ENCODE data around the gene USP16. TPM values are rescaled to one million over a fixed set of nuclear protein-coding genes. Genes with fewer than 3 reads are reported as not detected.

The USP16 gene
- total and polyA plus RNA-seq, 2 of the 13 experiments (the other 11 are each of a cell fraction or from before 2014, with no cell fraction given), result 16.5 to 46.9 TPM

DNA sequence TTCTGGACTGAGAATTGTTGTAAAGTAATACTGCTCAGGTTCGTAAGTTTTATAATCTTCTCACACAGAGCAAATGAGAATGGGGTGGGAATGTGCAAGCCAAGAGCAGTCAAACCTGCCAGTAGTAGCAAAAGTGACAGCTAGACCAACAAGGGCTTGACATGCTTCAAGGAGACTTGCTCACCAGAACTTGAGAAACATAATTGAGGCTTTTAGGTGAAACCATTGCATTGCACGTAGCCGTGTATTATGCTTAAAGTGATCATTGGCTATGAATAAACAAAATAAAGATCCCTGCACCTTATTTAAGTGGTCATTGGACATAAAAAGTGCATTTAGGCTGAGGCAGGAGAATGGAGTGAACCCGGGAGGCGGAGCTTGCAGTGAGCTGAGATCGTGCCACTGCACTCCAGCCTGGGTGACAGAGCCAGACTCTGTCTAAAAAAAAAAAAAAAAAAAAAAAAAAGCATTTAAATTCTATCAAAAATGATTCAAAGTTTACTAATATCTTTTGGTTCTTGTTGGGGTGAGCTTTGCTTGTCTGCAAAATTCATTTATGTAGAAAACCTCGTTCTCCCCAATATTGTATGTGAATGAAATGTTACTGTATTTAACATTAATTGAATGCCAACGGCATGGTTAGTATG, 60.8 kb downstream of the USP16 start:
- no peak for DNase-seq (ENCODE audit: low spot score)
- intact Hi-C loops (cut with micrococcal nuclease; ENCODE audit: unreplicated experiment) (no loop called here), in situ Hi-C loops (cut with HindIII; ENCODE audit: extremely low pct_ligation_motif_present, low pct_unique_long_range_greater_than_20kb) (loop anchor here (25.0 kb wide), 2 partner anchors 752 to 2002 kb away; no protein-coding TSS in a partner anchor)
- Histone ChIP-seq H3K36me3 (replicated peaks in 1 of 2; ENCODE audit: control insufficient read depth in 1 of 2, insufficient read depth in 2 of 2, low read length in 2 of 2) (no peaks in the 10 kb centered on the region), H3K9me3 (ENCODE audit: low read length) (no peaks in the 10 kb centered on the region), H3K4me1 (ENCODE audit: insufficient read depth, low read length) (peaks cover 4% of the 10 kb centered on the region; the same call in 1 of the 2 replicates), H3K4me3 (replicated peaks in 1 of 3; ENCODE audit: insufficient read depth in 1 of 3, low read depth in 2 of 3, low read length in 3 of 3) (no peak overlapping the region), H3K79me2 (ENCODE audit: insufficient read depth, low read length) (no peaks in the 10 kb centered on the region), H4K20me1 (ENCODE audit: insufficient read depth, low read length) (no peaks in the 10 kb centered on the region), H3K4me2 (ENCODE audit: low read depth, low read length) (no peak overlapping the region), H3K27ac (ENCODE audit: extremely low read length, insufficient read depth, low read length) (no peak overlapping the region), H3K27me3 (ENCODE audit: control insufficient read depth in 1 of 2, insufficient read depth in 2 of 2, low read length in 2 of 2) (peaks cover 0 to 4% of the 10 kb centered on the region in 2 experiments; a peak in 1 of 5 replicates), H2AFZ (ENCODE audit: low read length) (no peak overlapping the region), H3K9ac (ENCODE audit: insufficient read depth, low read depth, low read length) (no peak overlapping the region)
- ChIA-PET CTCF (ENCODE audit: low intra/inter-chr PET ratio, low total read pairs) (no interaction called here), POLR2A (interaction anchor here (0.6 kb wide), 1 partner anchor 11 kb away, joined by 4 read pairs; no protein-coding TSS in a partner anchor)
- FAIRE-seq, result no peak
- ATAC-seq, result no peak
- TF ChIP-seq SRSF4 (IDR thresholded peaks at IDR 0.05; ENCODE audit: low read depth, low read length, poor library complexity, severe bottlenecking) (no peak), ZNF274 (CRISPR knock-in tag; IDR thresholded peaks at IDR 0.05) (no peak)
- WGBS (ENCODE audit: low lambda C conversion rate), result 28% methylated on average over 8 of the region's 8 CpGs
- no TSS peak for BruUV-seq (replicated peaks)

DNA sequence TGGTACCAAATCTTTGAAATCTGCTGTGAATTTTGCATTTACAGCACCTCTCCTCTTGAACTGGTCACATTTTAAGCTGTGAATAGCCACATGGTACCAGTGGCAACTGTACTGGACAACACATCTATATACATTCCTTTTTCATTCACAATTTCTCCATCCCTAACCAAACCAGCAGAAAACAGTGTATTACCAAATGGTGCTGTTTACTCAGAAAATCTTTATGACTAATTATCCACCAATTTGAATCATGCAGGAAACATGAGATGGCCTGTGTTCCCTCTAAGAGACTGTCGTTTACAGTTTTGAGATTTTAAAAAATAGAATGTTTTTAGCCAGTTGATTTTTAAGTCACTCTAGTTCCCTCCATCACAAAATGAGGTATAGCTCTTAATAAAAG, 66.6 kb downstream of the USP16 start:
- H3K27me3 ChIP-seq (ENCODE audit: control insufficient read depth in 1 of 2, insufficient read depth in 2 of 2, low read length in 2 of 2), result peaks cover 0 to 4% of the 10 kb centered on the region in 2 experiments; a peak in 1 of 5 replicates
- no peaks in the 10 kb centered on the region for H4K20me1 ChIP-seq (ENCODE audit: insufficient read depth, low read length)
- no peak for FAIRE-seq
- no peaks in the 10 kb centered on the region for H3K36me3 ChIP-seq (replicated peaks in 1 of 2; ENCODE audit: control insufficient read depth in 1 of 2, insufficient read depth in 2 of 2, low read length in 2 of 2)
- no peak overlapping the region for H2AFZ ChIP-seq (ENCODE audit: low read length)
- ATAC-seq, result no peak
- no peak overlapping the region for H3K4me3 ChIP-seq (replicated peaks in 1 of 3; ENCODE audit: insufficient read depth in 1 of 3, low read depth in 2 of 3, low read length in 3 of 3)
- in situ Hi-C loops (cut with HindIII; ENCODE audit: extremely low pct_ligation_motif_present, low pct_unique_long_range_greater_than_20kb), result loop anchor here (25.0 kb wide), 2 partner anchors 746 to 1996 kb away; no protein-coding TSS in a partner anchor
- no TSS peak for BruUV-seq (replicated peaks)
- H3K79me2 ChIP-seq (ENCODE audit: insufficient read depth, low read length), result no peaks in the 10 kb centered on the region
- no peaks in the 10 kb centered on the region for H3K9me3 ChIP-seq (ENCODE audit: low read length)
- CTCF ChIA-PET (ENCODE audit: low intra/inter-chr PET ratio, low total read pairs), result interaction anchor here (1.0 kb wide), 1 partner anchor 281 kb away, joined by 3 read pairs; no protein-coding TSS in a partner anchor
- no peak overlapping the region for H3K4me2 ChIP-seq (ENCODE audit: low read depth, low read length)
- 14% methylated on average over 1 of the region's 1 CpG for WGBS (ENCODE audit: low lambda C conversion rate)
- POLR2A ChIA-PET, result no interaction called here
- H3K9ac ChIP-seq (ENCODE audit: insufficient read depth, low read depth, low read length), result no peak overlapping the region
- H3K4me1 ChIP-seq (ENCODE audit: insufficient read depth, low read length), result peaks cover 17% of the 10 kb centered on the region
- no peak for DNase-seq (ENCODE audit: low spot score)
- no peak overlapping the region for H3K27ac ChIP-seq (ENCODE audit: extremely low read length, insufficient read depth, low read length)
- intact Hi-C loops (cut with micrococcal nuclease; ENCODE audit: unreplicated experiment), result loop anchor here (10.0 kb wide), 1 partner anchor 384 kb away; no protein-coding TSS in a partner anchor
- no peak for TF ChIP-seq ZNF124 (CRISPR knock-in tag; IDR thresholded peaks at IDR 0.05)
- TF ChIP-seq, protein P1, sequence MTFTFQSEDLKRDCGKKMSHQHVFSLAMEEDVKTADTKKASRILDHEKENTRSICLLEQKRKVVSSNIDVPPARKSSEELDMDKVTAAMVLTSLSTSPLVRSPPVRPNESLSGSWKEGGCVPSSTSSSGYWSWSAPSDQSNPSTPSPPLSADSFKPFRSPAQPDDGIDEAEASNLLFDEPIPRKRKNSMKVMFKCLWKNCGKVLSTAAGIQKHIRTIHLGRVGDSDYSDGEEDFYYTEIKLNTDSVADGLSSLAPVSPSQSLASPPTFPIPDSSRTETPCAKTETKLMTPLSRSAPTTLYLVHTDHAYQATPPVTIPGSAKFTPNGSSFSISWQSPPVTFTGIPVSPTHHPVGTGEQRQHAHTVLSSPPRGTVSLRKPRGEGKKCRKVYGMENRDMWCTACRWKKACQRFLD (CRISPR knock-in tag; IDR thresholded peaks at IDR 0.05; ENCODE audit: borderline replicate concordance), result no peak
- TF ChIP-seq SETDB1 (CRISPR knock-in tag; IDR thresholded peaks at IDR 0.05; ENCODE audit: borderline replicate concordance), result no peak
- no peak for TF ChIP-seq KMT2B (CRISPR knock-in tag; IDR thresholded peaks at IDR 0.05)
- no peak for TF ChIP-seq EED (CRISPR knock-in tag; IDR thresholded peaks at IDR 0.05)
- TF ChIP-seq ATF1 (CRISPR knock-in tag; IDR thresholded peaks at IDR 0.05), result no peak
- TF ChIP-seq ZNF839 (CRISPR knock-in tag; IDR thresholded peaks at IDR 0.05; ENCODE audit: borderline replicate concordance), result no peak
- TF ChIP-seq ZNF83 (CRISPR knock-in tag; IDR thresholded peaks at IDR 0.05; ENCODE audit: borderline replicate concordance), result no peak
- TF ChIP-seq, protein P2, sequence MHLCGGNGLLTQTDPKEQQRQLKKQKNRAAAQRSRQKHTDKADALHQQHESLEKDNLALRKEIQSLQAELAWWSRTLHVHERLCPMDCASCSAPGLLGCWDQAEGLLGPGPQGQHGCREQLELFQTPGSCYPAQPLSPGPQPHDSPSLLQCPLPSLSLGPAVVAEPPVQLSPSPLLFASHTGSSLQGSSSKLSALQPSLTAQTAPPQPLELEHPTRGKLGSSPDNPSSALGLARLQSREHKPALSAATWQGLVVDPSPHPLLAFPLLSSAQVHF (CRISPR knock-in tag; IDR thresholded peaks at IDR 0.05), result no peak
- TF ChIP-seq ZFAT (CRISPR knock-in tag; conservative IDR thresholded peaks at IDR 0.05), result no peak
- TF ChIP-seq, protein P3, sequence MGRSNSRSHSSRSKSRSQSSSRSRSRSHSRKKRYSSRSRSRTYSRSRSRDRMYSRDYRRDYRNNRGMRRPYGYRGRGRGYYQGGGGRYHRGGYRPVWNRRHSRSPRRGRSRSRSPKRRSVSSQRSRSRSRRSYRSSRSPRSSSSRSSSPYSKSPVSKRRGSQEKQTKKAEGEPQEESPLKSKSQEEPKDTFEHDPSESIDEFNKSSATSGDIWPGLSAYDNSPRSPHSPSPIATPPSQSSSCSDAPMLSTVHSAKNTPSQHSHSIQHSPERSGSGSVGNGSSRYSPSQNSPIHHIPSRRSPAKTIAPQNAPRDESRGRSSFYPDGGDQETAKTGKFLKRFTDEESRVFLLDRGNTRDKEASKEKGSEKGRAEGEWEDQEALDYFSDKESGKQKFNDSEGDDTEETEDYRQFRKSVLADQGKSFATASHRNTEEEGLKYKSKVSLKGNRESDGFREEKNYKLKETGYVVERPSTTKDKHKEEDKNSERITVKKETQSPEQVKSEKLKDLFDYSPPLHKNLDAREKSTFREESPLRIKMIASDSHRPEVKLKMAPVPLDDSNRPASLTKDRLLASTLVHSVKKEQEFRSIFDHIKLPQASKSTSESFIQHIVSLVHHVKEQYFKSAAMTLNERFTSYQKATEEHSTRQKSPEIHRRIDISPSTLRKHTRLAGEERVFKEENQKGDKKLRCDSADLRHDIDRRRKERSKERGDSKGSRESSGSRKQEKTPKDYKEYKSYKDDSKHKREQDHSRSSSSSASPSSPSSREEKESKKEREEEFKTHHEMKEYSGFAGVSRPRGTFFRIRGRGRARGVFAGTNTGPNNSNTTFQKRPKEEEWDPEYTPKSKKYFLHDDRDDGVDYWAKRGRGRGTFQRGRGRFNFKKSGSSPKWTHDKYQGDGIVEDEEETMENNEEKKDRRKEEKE (IDR thresholded peaks at IDR 0.05), result no peak

All from HepG2 (cell line).